22Rv1 (cell line): ENCODE data around the gene GTSF1L.

ENCODE experiments used
- ZFX ChIP-seq: fragments of 450-650 bp; IDR thresholded peaks from 2 replicates; pipeline ENCODE4 v1.6.1; 2017; ENCODE audit warnings: antibody characterized with exemption, borderline replicate concordance
- TF ChIP-seq, protein P1 (sequence below): fragments of 450-650 bp; IDR thresholded peaks from 2 replicates; pipeline ENCODE4 v1.5.1; 2017; ENCODE audit warnings: mild to moderate bottlenecking

DNA sequence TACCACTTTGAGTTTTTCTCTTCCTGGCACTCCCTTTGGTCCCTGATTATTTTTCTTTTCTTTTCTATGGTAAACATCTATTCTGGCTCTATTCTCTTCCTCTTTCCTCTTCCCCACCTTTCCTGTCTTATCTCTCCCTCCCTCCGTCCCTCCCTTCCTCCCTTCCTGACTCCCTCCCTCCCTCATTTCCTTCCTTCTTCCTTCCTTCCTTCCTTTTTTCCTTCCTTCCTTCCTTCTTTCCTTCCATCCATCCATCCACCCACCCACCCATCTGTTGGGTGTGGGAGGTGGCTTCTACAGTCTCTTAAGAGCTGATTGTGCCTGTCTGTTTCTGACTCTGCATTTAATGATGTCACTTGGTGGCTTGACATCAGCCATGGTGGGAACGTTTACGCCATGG lies 43.5 kb upstream of the GTSF1L start:
- TF ChIP-seq, protein P1, sequence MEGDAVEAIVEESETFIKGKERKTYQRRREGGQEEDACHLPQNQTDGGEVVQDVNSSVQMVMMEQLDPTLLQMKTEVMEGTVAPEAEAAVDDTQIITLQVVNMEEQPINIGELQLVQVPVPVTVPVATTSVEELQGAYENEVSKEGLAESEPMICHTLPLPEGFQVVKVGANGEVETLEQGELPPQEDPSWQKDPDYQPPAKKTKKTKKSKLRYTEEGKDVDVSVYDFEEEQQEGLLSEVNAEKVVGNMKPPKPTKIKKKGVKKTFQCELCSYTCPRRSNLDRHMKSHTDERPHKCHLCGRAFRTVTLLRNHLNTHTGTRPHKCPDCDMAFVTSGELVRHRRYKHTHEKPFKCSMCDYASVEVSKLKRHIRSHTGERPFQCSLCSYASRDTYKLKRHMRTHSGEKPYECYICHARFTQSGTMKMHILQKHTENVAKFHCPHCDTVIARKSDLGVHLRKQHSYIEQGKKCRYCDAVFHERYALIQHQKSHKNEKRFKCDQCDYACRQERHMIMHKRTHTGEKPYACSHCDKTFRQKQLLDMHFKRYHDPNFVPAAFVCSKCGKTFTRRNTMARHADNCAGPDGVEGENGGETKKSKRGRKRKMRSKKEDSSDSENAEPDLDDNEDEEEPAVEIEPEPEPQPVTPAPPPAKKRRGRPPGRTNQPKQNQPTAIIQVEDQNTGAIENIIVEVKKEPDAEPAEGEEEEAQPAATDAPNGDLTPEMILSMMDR = no peak
- TF ChIP-seq ZFX = no peak
